Mesenchymal stem cell (in vitro differentiated cells and primary cell): ENCODE measurements around the gene FRYL.

Experiments used
- DNase-seq: peaks from one replicate; pipeline ENCODE4 v3.0.0-alpha.2; 2013
- H2AFZ ChIP-seq: one replicate; pipeline ENCODE4 v1.6.1; 2013; ENCODE audit warnings: low read depth, mild to moderate bottlenecking, control low read depth, inconsistent platforms, low read length, moderate library complexity
- H2AK5ac ChIP-seq: 2 replicates; pipeline ENCODE4 v1.6.1; 2013; ENCODE audit warnings: low read length, moderate library complexity, mild to moderate bottlenecking, inconsistent platforms; ENCODE audit not compliant: severe bottlenecking
- H2BK120ac ChIP-seq: one replicate; pipeline ENCODE4 v1.6.1; 2013; ENCODE audit warnings: low read depth, mild to moderate bottlenecking, inconsistent platforms, low read length, moderate library complexity
- H2BK12ac ChIP-seq, 2 experiments: one replicate each; pipeline ENCODE4 v1.6.1; 2013; ENCODE audit warnings: inconsistent platforms in 2 of 2, low read length in 2 of 2, mild to moderate bottlenecking in 2 of 2, moderate library complexity in 2 of 2, control low read depth in 1 of 2
- H2BK15ac ChIP-seq: one replicate; pipeline ENCODE4 v1.6.1; 2013; ENCODE audit warnings: mild to moderate bottlenecking, low read depth, inconsistent platforms; ENCODE audit not compliant: poor library complexity, severe bottlenecking
- H2BK5ac ChIP-seq: 2 replicates; pipeline ENCODE4 v1.6.1; 2013; ENCODE audit warnings: low read depth, mild to moderate bottlenecking, low read length, control low read depth, inconsistent platforms; ENCODE audit not compliant: poor library complexity, severe bottlenecking
- H3K14ac ChIP-seq, 2 experiments: one replicate each; pipeline ENCODE4 v1.6.1; 2013; ENCODE audit warnings: inconsistent platforms in 2 of 2, low read length in 2 of 2, control low read depth in 1 of 2, mild to moderate bottlenecking in 1 of 2, moderate library complexity in 1 of 2
- H3K18ac ChIP-seq, 2 experiments: one replicate each; pipeline ENCODE4 v1.6.1; 2013; ENCODE audit warnings: inconsistent platforms in 2 of 2, low read length in 2 of 2, control low read depth in 1 of 2, low read depth in 1 of 2, mild to moderate bottlenecking in 1 of 2
- H3K23ac ChIP-seq, 2 experiments: one replicate each; pipeline ENCODE4 v1.6.1; 2013; ENCODE audit warnings: inconsistent platforms in 2 of 2, low read length in 2 of 2, mild to moderate bottlenecking in 2 of 2, moderate library complexity in 2 of 2, control low read depth in 1 of 2
- H3K27ac ChIP-seq: 2 replicates; pipeline ENCODE4 v1.5.1; 2013; ENCODE audit warnings: mild to moderate bottlenecking, moderate library complexity, low read length, control low read depth, inconsistent platforms; ENCODE audit not compliant: poor library complexity, severe bottlenecking
- H3K27me3 ChIP-seq, 2 experiments: 2 replicates each; pipeline versions ENCODE4 v1.6.1 to v1.7.0; 2013; ENCODE audit warnings: low read length in 2 of 2, mild to moderate bottlenecking in 2 of 2, moderate library complexity in 2 of 2, control low read depth in 1 of 2, inconsistent platforms in 1 of 2; ENCODE audit not compliant: control insufficient read depth in 1 of 2, insufficient read depth in 1 of 2
- H3K36me3 ChIP-seq, 2 experiments: 2 replicates each; pipeline versions ENCODE4 v1.6.1 to v1.7.0; 2013; ENCODE audit warnings: low read length in 2 of 2, control low read depth in 1 of 2, inconsistent platforms in 1 of 2, low read depth in 1 of 2, mild to moderate bottlenecking in 1 of 2; ENCODE audit not compliant: insufficient read depth in 2 of 2, control insufficient read depth in 1 of 2
- H3K4ac ChIP-seq, 2 experiments: one replicate each; pipeline ENCODE4 v1.6.1; 2013; ENCODE audit warnings: inconsistent platforms in 2 of 2, low read length in 2 of 2, mild to moderate bottlenecking in 2 of 2, moderate library complexity in 2 of 2, control low read depth in 1 of 2, low read depth in 1 of 2
- H3K4me1 ChIP-seq: 2 replicates; pipeline ENCODE4 v1.6.1; 2013; ENCODE audit warnings: low read depth, low read length, control low read depth; ENCODE audit not compliant: control insufficient read depth, insufficient read depth
- H3K4me2 ChIP-seq: 2 replicates; pipeline ENCODE4 v1.6.1; 2013; ENCODE audit warnings: low read length, mild to moderate bottlenecking, inconsistent platforms; ENCODE audit not compliant: poor library complexity, severe bottlenecking
- H3K4me3 ChIP-seq, 2 experiments: 2 replicates each; pipeline versions ENCODE4 v1.5.1 to v1.7.0; 2013; ENCODE audit warnings: low read length in 2 of 2, mild to moderate bottlenecking in 2 of 2, control low read depth in 1 of 2, low read depth in 1 of 2; ENCODE audit not compliant: insufficient read depth in 1 of 2
- H3K79me1 ChIP-seq: replicated peaks from 2 replicates; pipeline ENCODE4 v1.6.1; 2013; ENCODE audit warnings: mild to moderate bottlenecking, control low read depth, low read length, inconsistent platforms; ENCODE audit not compliant: poor library complexity, severe bottlenecking
- H3K9ac ChIP-seq: 2 replicates; pipeline ENCODE4 v1.7.0; 2013; ENCODE audit warnings: mild to moderate bottlenecking, low read length, moderate library complexity
- H3K9me3 ChIP-seq: 2 replicates; pipeline ENCODE4 v1.7.0; 2013; ENCODE audit warnings: mild to moderate bottlenecking, low read length; ENCODE audit not compliant: control insufficient read depth
- H4K8ac ChIP-seq: one replicate; pipeline ENCODE4 v1.6.1; 2013; ENCODE audit warnings: inconsistent platforms, mild to moderate bottlenecking, low read length, moderate library complexity
- H4K91ac ChIP-seq: one replicate; pipeline ENCODE4 v1.6.1; 2013; ENCODE audit warnings: mild to moderate bottlenecking, low read length, inconsistent platforms
- WGBS: methylation state at CpG from one replicate; pipeline ENCODE4 v1.1.7; 2013; ENCODE audit warnings: mixed read lengths; 5-methylcytosine and 5-hydroxymethylcytosine counted together

FRYL gene

DNA sequence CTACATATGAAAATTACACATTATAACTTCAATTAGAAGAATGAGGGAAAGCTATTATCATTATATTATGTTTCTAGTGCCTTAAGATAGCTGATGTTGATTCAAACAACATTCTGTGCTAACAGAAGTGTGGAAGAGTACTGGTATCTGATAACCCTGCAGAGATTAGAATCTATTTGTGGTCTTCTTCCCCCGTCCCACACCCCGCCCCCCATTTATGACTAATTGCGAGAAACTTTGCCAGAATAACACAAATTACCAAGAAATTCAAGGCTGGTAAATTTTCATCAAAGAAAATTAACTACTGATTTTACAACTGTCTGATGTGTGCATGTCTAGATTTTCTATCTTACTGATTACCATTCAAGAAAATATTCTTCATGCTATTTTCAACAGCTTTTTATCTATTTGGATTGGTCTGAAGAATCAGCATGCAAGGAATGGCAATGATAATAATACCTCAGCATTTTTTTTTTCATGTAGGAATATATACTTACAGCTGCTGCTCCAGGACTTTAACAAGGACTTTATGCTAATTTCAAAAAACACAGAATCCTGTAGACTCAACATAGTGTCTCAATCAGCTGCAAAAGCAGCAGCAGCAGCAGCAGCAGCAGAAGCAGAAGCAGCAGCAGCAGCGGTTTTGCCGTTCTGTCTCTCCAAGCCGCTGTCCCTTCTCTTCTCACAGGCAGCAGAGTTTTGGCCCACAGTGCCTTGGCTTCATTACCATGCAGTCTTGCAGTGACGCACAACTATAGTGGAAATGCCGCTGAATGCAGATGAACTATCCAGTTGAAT is 126.7 kb downstream of the FRYL start:
- H3K79me1 ChIP-seq, result peaks cover 13% of the 10 kb centered on the region
- no peak overlapping the region for H3K4ac ChIP-seq
- peak; percentile 77 for DNase-seq
- no peak overlapping the region for H3K14ac ChIP-seq
- H2AK5ac ChIP-seq, result no peak overlapping the region
- H3K18ac ChIP-seq, result no peak overlapping the region
- no peak overlapping the region for H4K8ac ChIP-seq
- no peak overlapping the region for H3K4me2 ChIP-seq
- no peak overlapping the region for H2AFZ ChIP-seq
- no peaks in the 10 kb centered on the region for H3K9me3 ChIP-seq
- WGBS, result 17% methylated on average over 3 of the region's 8 CpGs
- H2BK5ac ChIP-seq, result no peak overlapping the region
- no peaks in the 10 kb centered on the region for H3K36me3 ChIP-seq
- H3K27ac ChIP-seq, result no peak overlapping the region
- H2BK120ac ChIP-seq, result no peak overlapping the region
- H3K9ac ChIP-seq, result peak overlapping the region; percentile 62
- no peak overlapping the region for H2BK15ac ChIP-seq
- no peak overlapping the region for H4K91ac ChIP-seq
- no peak overlapping the region for H2BK12ac ChIP-seq
- no peak overlapping the region for H3K23ac ChIP-seq
- H3K4me1 ChIP-seq, result peaks cover 3% of the 10 kb centered on the region
- H3K4me3 ChIP-seq, result peak overlapping the region in 1 of 2 experiments; percentile 54
- no peaks in the 10 kb centered on the region for H3K27me3 ChIP-seq

- Histone ChIP-seq H2AK5ac (no peak overlapping the region), H3K36me3 (no peaks in the 10 kb centered on the region), H3K27me3 (no peaks in the 10 kb centered on the region), H2BK5ac (no peak overlapping the region), H3K27ac (no peak overlapping the region), H3K4me2 (no peak overlapping the region), H4K91ac (no peak overlapping the region), H3K9me3 (no peaks in the 10 kb centered on the region), H3K79me1 (peaks cover 18% of the 10 kb centered on the region), H2BK120ac (no peak overlapping the region), H3K4me3 (no peak overlapping the region), H3K23ac (no peak overlapping the region), H3K4ac (no peak overlapping the region), H3K4me1 (peaks cover 3% of the 10 kb centered on the region), H2BK12ac (no peak overlapping the region), H2BK15ac (no peak overlapping the region), H3K9ac (peak overlapping the region; percentile 36), H2AFZ (no peak overlapping the region), H3K18ac (no peak overlapping the region), H3K14ac (no peak overlapping the region), H4K8ac (no peak overlapping the region)
- no peak for DNase-seq
- WGBS, result no CpG with 5 or more reads among the region's 1 CpG
Observed at GRCh38 chr4:48651914-48652313, 128.2 kb downstream of the FRYL start.

- no peak overlapping the region for H3K4me2 ChIP-seq
- H3K4me3 ChIP-seq, result no peak overlapping the region
- no peak for DNase-seq
- H3K79me1 ChIP-seq, result peaks cover 25% of the 10 kb centered on the region
- no peak overlapping the region for H4K8ac ChIP-seq
- H3K18ac ChIP-seq, result no peak overlapping the region
- no peaks in the 10 kb centered on the region for H3K9me3 ChIP-seq
- WGBS, result 100% methylated on average over 1 of the region's 3 CpGs
- no peak overlapping the region for H3K14ac ChIP-seq
- H3K27ac ChIP-seq, result no peak overlapping the region
- no peak overlapping the region for H2BK12ac ChIP-seq
- no peak overlapping the region for H2BK5ac ChIP-seq
- no peaks in the 10 kb centered on the region for H3K36me3 ChIP-seq
- H2AK5ac ChIP-seq, result no peak overlapping the region
- H3K9ac ChIP-seq, result no peak overlapping the region
- no peak overlapping the region for H2BK120ac ChIP-seq
- peaks cover 3% of the 10 kb centered on the region for H3K4me1 ChIP-seq
- H3K27me3 ChIP-seq, result no peaks in the 10 kb centered on the region
- H3K4ac ChIP-seq, result no peak overlapping the region
- H2AFZ ChIP-seq, result no peak overlapping the region
- H4K91ac ChIP-seq, result no peak overlapping the region
- no peak overlapping the region for H2BK15ac ChIP-seq
- H3K23ac ChIP-seq, result no peak overlapping the region
Observed at GRCh38 chr4:48649505-48649904, 130.6 kb downstream of the FRYL start.

DNA sequence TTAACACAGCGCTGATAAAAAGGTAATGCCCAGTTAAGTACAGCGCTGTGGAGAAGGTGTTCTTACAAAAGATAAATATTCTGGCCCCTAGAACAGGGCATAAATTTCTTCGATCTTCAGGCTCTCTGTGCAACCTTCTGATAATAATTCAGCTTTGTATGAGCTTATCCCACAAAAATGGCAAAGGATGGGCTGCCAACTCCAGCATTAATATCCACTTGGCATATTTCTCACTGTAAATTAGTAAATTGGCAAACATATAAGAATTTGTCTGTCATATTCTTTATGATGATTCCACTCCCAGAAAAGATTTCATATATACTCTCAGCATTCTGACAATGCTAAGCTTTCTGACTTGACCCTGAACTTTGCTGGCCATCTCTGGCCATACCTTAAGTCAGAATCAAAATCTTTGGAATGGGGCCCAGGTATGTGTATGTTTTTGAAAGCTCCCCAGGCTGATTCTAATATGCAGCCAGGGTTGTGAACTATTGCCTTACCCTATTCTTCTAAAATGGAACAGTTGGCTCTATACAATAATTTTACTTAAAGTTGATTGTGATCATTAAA is 134.8 kb downstream of the FRYL start:
- H2AFZ ChIP-seq, result no peak overlapping the region
- H3K4ac ChIP-seq, result no peak overlapping the region
- no peak overlapping the region for H3K4me2 ChIP-seq
- no peak overlapping the region for H2AK5ac ChIP-seq
- H3K9ac ChIP-seq, result no peak overlapping the region
- H4K91ac ChIP-seq, result no peak overlapping the region
- no peak overlapping the region for H3K23ac ChIP-seq
- no peak overlapping the region for H2BK120ac ChIP-seq
- no peak overlapping the region for H2BK5ac ChIP-seq
- no peak overlapping the region for H3K14ac ChIP-seq
- H3K9me3 ChIP-seq, result no peaks in the 10 kb centered on the region
- no peaks in the 10 kb centered on the region for H3K4me1 ChIP-seq
- no peak overlapping the region for H3K27ac ChIP-seq
- no peaks in the 10 kb centered on the region for H3K27me3 ChIP-seq
- no peaks in the 10 kb centered on the region for H3K36me3 ChIP-seq
- H3K79me1 ChIP-seq, result peaks cover 12% of the 10 kb centered on the region
- H2BK12ac ChIP-seq, result no peak overlapping the region
- H2BK15ac ChIP-seq, result no peak overlapping the region
- no peak overlapping the region for H3K18ac ChIP-seq
- no peak overlapping the region for H4K8ac ChIP-seq
- DNase-seq, result no peak
- 96% methylated on average over 3 of the region's 3 CpGs for WGBS
- H3K4me3 ChIP-seq, result no peak overlapping the region
